ENCODE data around the gene SPTY2D1.
A peak's percentile ranks its signal among the peaks of the same experiment; 100 is the strongest.
"Not testable (repeated sequence)": the region's sequence is repeated elsewhere in the genome, so short reads cannot be mapped to it uniquely, and the experiment has no call there.

The SPTY2D1 gene

DNA sequence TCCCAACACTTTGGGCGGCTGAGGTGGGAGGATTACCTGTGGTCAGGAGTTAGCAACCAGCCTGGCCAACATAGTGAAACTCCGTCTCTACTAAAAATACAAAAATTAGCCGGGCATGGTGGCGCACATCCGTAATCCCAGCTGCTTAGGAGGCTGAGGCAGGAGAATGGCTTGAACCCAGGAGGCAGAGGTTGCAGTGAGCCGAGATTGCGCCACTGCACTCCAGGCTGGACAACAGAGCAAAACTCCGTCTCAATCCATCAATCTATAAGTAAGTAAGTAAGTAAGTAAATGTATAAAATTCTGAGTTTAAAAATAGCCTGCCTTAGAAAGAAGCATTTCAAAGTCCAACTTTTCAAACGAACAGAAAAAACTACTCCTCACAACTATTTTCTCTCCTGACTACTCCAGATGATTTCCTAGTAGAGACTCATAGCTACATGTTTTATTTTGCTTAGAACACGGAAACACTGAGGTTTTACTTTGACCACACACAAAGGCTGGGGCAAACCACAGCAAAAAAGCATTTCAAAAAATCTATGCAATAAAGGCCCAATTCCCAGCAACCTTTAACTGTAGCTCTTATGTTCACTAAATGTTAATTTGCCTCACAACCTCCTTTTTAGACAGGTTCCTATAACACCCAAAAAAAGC lies 16.3 kb downstream of the SPTY2D1 start:
- DNase-seq = peak; percentile 2 to 7

- DNase-seq = peak; percentile 66 to 91
Measured at GRCh38 chr11:18615628-18616392, 18.3 kb downstream of the SPTY2D1 start.

GRCh38 chr11:18614667-18615066 lies 19.5 kb downstream of the SPTY2D1 start:
- DNase-seq = no peak

DNA sequence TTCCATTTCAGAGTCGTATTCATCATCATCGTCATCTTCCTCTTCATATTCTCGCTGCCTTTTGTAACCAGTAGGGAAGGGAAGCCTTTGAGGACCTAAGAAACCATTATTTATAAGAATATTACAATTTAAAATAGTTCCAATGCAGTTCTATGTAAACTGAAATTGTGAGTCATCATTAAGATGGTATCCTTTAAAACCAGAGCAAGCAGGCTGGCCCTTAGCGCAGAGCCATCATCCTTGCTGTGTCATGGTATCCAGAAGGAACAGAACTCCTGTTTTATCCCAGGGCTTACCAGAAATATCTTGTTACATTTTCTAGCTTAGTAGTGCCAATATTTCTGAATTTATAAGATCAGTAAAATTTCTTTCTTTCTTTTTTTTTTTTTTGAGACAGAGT lies 21.7 kb downstream of the SPTY2D1 start:
- no peak for DNase-seq

DNA sequence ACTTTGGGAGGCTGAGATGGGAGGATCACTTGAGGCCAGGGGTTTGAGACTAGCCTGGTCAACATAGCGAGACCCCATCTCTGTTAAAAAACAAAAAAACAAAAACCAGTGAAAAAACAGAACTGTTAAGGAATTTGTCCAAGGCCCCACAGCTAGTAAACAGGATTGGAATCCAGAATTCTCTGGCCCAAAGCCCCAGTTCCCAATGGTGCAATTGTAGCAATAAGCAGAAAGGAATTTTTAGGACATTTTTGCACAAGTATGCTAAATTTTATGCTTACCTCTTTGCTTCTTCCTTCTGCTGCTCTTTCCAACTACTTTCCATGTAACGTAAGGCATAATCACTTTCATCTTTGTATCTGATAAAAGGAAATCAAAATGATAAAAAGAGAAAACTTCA lies 22.9 kb downstream of the SPTY2D1 start:
- no peak for DNase-seq

DNA sequence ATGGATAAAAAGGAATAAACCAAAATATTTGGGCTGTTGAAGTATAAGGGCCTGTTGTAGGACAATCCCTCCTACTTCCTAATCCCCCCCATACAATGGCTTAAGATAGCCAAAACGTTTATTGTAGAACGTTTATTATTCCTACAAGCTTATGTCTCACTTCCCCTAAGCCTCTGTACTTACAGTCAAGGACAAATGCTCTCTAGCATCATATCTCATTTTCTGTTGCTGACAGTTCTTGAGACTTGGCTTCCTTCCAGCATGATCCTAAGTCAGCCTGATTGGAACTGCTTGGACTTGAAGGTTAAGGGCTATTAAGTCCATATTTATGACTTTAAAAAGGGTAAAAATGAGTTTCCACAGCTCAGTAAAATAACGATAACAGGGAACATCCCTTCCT lies 25.8 kb downstream of the SPTY2D1 start:
- no peak for DNase-seq

- no peak for DNase-seq
Measured at GRCh38 chr11:18600915-18601569, 33.1 kb downstream of the SPTY2D1 start.

- DNase-seq = no peak
Measured at GRCh38 chr11:18599739-18600230, 34.4 kb downstream of the SPTY2D1 start, which contains the start of gene MISFA. Gene MISFA (plus strand): TSS chr11:18599789. CDS start chr11:18599929, 140 bp downstream.

- DNase-seq = no peak
Measured at GRCh38 chr11:18594999-18595749, 39.0 kb downstream of the SPTY2D1 start.

DNA sequence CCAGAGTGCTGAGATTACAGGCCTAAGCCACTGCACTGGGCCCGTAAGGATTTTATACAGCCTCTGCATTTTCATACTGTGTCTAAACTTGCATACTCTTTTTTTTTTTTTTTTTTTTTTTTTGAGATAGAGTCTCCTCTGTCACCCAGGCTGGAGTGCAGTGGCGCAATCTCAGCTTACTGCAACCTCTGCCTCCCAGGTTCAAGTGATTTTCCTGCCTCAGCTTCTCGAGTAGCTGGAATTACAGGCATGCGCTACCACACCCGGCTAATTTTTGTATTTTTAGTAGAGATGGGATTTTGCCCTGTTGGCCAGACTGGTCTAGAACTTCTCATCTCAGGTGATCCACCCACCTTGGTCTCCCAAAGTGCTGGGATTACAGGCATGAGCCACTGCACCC lies 40.1 kb downstream of the SPTY2D1 start:
- DNase-seq = not testable (repeated sequence)

DNA sequence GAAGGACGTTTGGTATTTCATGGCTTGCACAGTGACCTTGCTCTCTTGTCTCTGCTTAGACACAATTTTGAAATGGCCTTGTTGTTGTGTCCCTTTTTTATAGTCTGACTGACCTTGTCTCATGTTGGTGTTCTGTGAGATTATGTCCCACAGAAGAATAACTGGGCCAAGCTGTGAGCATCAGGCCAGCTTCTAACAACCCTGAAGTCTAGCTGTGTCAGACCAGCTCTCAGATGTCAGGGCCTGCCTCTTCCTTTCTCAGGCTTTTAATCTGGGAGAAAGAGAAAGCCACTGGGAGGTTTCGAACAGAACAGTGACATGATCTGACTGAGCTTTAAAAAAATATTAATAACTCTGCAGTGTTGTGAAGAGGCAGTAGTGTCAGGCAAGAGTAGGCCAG lies 43.6 kb downstream of the SPTY2D1 start:
- no peak for DNase-seq

DNA sequence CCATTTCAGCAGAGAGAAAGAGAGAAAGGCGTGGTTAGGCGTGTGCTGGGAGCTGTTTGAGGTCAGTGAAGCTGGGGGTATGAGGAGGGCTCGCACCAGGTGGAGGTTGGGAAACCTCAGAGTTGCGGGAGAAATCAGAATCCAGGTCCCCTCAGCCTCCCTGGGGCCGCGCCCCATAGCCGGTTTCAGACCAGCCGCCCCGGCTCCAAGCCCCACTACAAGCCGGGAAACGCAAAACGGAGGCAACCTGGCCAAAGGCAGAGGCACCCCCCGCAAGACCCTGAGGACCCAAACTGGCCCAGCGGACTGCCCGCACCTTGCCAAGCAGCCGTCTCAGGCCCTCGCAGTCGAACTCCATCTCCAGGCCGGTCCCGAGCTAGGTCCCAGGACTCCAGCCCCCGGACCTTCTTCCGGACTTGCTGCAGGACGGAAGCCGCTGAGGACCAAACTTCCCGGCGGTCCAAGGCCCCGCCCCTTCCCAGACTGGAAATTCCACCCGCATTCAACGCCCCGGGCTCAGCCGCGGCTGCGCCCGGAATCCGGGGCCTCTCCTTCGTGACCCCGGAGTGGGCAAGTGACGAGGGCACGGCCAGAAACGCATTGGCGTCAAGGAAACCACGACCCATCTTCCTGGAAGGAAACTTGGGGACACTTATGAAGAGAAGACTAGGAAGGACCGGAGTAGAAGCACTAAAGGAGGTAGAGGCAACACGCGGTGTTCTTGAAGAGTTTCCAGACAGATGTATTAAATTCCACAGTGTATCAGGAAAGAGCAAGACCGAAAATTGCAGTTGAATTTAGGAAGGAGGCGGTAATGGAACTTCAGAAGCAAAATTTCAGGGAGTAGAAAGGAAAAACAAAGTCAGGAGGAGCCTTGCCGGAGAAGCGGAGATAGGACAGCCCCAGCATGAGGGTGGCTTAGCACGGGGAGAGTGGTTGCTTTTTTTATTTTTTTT lies 45.6 kb downstream of the SPTY2D1 start, which contains the start of gene UEVLD:
Gene UEVLD (minus strand): TSS at position 438 of the 956 bp plus-strand sequence. CDS start 80 bp downstream, at position 358.
- DNase-seq = peak; percentile 83 to 90

DNA sequence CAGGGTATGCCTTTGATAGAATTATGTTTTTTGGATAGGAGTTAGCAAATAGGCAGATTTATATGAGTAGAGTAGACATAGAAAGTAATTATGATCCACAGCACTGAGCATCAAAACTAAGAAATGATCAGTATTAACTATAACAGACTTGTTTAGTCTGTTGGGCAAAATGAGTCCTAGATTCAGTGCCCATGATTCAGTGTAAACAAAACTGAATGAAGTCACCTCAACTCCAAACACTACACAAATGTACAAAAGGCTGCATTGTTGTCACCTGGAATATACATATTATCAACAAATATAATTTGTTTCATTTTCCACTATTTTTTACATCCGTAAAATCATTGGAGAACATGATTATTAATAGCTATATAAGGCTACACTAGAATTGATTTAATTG lies 52.3 kb downstream of the SPTY2D1 start:
- no peak for DNase-seq

GRCh38 chr11:18580113-18580766 lies 53.9 kb downstream of the SPTY2D1 start:
- no peak for DNase-seq

GRCh38 chr11:18578975-18579598 lies 55.1 kb downstream of the SPTY2D1 start:
- DNase-seq = no peak

GRCh38 chr11:18575361-18575760 lies 58.8 kb downstream of the SPTY2D1 start:
- DNase-seq = no peak

DNA sequence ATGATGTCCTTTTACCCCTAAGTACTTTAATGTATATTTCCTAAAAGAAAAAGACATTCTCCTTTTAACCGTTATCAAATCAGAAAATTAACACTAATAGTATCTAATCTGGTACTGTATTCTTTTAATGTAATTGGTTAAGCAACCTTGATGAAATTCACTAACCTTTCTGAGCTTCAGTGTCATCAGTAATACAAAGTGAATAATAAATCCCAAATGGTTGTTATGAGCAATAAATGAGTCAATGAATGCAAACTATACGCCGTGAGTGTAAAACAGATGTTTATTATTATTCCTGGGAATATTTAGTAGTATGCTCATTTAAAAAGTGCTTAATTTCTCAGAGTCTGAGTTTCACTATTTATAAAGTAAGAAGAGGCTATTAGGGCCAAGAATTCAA lies 67.1 kb downstream of the SPTY2D1 start:
- DNase-seq = no peak

- DNase-seq = no peak
Measured at GRCh38 chr11:18566406-18566805, 67.7 kb downstream of the SPTY2D1 start.

DNA sequence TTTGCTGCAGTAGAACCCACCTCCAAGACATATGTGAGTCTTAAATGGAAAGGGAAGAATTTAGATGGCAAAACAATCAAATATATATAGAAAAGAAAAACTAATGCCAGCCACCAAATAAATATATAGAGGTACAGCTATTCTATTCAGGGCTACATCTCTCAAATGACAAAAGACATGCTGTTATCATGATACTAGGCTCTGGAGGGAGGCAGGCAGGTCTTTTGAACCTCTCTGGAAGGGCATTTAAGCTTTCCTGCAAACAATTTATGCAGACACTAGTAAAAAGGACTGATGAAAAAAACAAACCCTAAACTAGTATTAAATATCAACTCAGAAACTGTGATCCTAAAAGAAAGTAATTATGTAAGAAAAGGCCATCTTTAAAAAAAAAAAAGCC lies 70.0 kb downstream of the SPTY2D1 start:
- DNase-seq = no peak

DNA sequence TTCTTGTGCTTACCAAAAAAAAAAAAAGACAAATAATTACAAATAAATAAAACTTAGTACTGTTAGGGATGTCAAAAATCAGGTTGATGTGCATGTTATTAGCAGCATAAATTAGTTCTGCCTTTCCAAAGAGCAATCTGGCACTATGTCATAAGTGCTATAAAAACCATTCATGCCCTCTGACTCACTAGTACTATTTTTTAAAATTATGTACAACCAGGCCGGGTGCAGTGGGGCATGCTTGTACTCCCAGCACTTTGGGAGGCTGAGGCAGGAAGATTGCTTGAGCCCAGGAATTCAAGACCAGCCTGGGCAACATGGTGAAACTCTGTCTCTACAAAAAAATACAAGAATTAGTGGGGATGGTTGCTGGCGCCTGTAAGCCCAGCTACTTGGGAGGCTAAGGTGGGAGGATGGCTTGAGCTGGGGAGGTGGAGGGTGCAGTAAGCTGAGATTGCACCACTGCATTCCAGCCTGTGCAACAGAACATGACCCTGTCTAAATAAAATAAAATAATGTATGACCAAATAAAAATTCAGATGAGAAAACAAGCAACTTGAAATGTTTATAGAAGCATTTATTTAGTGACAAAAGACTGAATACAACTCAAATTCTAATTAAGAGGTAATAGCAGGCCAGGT lies 70.9 kb downstream of the SPTY2D1 start:
- DNase-seq = no peak
